KMS-11 (cell line): ENCODE results near the gene LCN9.

Experiments used
- H2AFZ ChIP-seq: fragments of 200-600 bp; sonication (generic); 2 replicates; pipeline ENCODE4 v1.6.1; 2016; ENCODE audit warnings: antibody characterized with exemption, mixed run types, low read depth
- H3K27ac ChIP-seq: fragments of 200-600 bp; sonication (generic); 2 replicates; pipeline ENCODE4 v1.6.1; 2016; ENCODE audit warnings: mild to moderate bottlenecking, mixed run types
- H3K27me3 ChIP-seq: fragments of 200-600 bp; sonication (generic); 2 replicates; pipeline ENCODE4 v1.6.1; 2017; ENCODE audit warnings: mild to moderate bottlenecking, low read depth, mixed run types, moderate library complexity; ENCODE audit not compliant: insufficient read depth
- H3K36me3 ChIP-seq: fragments of 200-600 bp; sonication (generic); 2 replicates; pipeline ENCODE4 v1.6.1; 2017; ENCODE audit warnings: mild to moderate bottlenecking, mixed run types; ENCODE audit not compliant: insufficient read depth
- H3K4me1 ChIP-seq: fragments of 200-600 bp; sonication (generic); 2 replicates; pipeline ENCODE4 v1.6.1; 2016; ENCODE audit warnings: mild to moderate bottlenecking, low read depth, mixed run types; ENCODE audit not compliant: poor library complexity, severe bottlenecking
- H3K4me2 ChIP-seq: fragments of 200-600 bp; sonication (generic); 2 replicates; pipeline ENCODE4 v1.7.0; 2016; ENCODE audit warnings: mild to moderate bottlenecking, mixed run types
- H3K4me3 ChIP-seq: fragments of 200-600 bp; sonication (generic); IDR thresholded peaks from 2 replicates; pipeline ENCODE4 v1.6.1; 2017; ENCODE audit warnings: low read depth, low read length, mixed read lengths; ENCODE audit not compliant: insufficient read depth
- H3K79me2 ChIP-seq: fragments of 200-600 bp; sonication (generic); 2 replicates; pipeline ENCODE4 v1.6.1; 2016; ENCODE audit warnings: low read depth, mixed run types; ENCODE audit not compliant: insufficient read depth
- H3K9ac ChIP-seq: fragments of 200-600 bp; sonication (generic); 2 replicates; pipeline ENCODE4 v1.6.1; 2016; ENCODE audit warnings: mild to moderate bottlenecking, mixed run types
- H4K20me1 ChIP-seq: fragments of 200-600 bp; sonication (generic); 2 replicates; pipeline ENCODE4 v1.6.1; 2016; ENCODE audit warnings: mild to moderate bottlenecking, mixed run types; ENCODE audit not compliant: insufficient read depth
- TF ChIP-seq, protein P1 (sequence below): fragments of 200-600 bp; sonication (generic); conservative IDR thresholded peaks from 2 replicates; pipeline ENCODE4 v1.6.1; 2017; ENCODE audit warnings: low read depth, mild to moderate bottlenecking, antibody characterized with exemption, low read length, moderate library complexity, mixed read lengths

LCN9 gene

DNA sequence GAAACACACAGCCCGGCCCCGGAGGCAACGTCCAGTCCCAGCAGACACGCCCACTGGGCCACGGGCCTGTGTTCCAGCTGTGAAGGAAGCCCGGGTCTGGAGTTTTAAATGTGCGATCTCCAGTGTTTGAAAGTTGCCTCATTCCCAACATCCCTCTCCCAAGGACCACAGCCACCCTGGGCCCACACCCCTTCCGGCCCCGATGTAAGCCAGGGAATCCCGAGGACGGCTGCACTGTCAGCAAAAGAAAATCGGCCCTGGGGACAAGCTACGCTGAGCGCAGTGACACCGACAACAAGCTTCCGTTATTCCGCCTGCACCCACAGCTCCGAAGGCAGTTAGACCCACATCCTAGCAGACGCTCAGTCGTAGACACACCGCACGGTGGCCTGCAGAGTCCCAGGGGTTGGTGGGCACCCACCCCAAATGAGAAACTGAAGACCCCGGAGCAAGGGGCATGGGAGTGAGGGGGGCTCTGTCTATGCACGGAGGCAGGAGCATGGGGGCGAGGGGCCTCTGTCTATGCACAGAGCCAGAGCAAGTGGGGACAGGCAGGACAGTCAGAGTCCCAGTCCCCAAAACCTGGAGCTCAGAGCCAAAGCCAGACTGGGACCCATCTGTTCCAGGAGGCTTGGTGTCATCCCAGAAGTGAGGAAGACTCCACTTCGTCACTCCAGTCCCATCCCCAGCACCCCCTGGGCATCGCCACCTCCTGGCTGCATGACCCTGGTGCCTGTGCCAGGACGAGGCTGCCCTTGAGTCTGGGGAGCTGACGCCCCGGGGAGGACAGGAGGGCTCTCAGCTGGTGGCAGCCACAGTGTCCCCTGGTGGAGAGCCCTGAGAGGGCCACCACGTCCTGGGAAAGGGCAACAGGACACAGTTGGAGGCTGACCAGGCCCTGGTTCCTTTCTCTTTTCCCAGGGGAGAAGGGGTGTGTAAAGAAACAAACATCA, 47.2 kb upstream of the LCN9 start:
- H3K9ac ChIP-seq, result no peak overlapping the region
- H3K36me3 ChIP-seq, result no peaks in the 10 kb centered on the region
- TF ChIP-seq, protein P1, sequence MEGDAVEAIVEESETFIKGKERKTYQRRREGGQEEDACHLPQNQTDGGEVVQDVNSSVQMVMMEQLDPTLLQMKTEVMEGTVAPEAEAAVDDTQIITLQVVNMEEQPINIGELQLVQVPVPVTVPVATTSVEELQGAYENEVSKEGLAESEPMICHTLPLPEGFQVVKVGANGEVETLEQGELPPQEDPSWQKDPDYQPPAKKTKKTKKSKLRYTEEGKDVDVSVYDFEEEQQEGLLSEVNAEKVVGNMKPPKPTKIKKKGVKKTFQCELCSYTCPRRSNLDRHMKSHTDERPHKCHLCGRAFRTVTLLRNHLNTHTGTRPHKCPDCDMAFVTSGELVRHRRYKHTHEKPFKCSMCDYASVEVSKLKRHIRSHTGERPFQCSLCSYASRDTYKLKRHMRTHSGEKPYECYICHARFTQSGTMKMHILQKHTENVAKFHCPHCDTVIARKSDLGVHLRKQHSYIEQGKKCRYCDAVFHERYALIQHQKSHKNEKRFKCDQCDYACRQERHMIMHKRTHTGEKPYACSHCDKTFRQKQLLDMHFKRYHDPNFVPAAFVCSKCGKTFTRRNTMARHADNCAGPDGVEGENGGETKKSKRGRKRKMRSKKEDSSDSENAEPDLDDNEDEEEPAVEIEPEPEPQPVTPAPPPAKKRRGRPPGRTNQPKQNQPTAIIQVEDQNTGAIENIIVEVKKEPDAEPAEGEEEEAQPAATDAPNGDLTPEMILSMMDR, result no peak
- H3K27me3 ChIP-seq, result peaks cover 44% of the 10 kb centered on the region; the same call in 1 of the 2 replicates
- no peaks in the 10 kb centered on the region for H4K20me1 ChIP-seq
- no peaks in the 10 kb centered on the region for H3K79me2 ChIP-seq
- H2AFZ ChIP-seq, result no peak overlapping the region
- no peak overlapping the region for H3K4me3 ChIP-seq
- H3K27ac ChIP-seq, result no peak overlapping the region
- no peak overlapping the region for H3K4me2 ChIP-seq
- no peaks in the 10 kb centered on the region for H3K4me1 ChIP-seq

DNA sequence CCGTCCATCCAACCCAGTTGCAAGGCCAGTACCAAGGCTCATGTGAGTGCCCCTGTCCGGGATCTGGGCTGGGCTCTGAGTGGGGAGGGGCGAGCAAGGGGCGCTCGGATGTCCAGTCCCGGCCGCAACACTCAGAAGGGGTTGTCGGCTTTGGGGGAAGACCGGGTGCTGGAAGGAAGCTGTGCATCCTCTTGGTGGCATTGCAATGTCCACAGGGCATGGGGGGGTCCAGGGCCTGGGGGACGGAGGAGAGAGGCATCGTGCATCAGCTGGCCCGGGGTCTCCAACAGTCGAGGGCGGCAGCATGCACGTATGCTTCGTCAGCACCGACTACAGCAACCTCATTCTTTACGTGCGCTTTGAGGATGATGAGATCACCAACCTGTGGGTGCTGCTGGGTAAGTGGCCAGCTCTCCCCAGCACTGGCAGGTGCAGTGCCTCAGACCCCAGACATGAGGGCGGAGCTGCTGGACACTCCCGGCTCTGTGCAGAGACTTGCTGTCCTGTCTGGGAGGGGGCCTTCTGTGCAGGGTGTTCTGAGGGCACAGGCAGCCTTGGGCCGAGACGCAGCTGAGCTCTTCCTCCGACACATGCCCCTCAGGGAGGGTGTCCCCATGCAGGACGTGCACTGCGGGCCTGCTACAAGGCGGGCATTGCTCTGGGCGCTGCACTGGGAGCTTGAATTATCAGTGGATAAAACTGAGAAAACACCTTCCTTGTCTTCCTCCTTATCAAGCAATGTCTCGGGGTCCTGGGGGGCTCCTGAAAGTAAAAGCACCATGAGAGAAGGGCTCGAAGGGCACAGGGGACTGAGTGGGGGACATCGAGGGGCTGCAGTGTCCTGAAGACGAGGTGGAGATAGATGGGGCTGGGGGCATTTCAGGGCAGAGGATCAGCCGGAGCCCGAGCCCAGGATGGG, 46.2 kb upstream of the LCN9 start:
- H3K4me3 ChIP-seq, result no peak overlapping the region
- peaks cover 53% of the 10 kb centered on the region; the same call in 1 of the 2 replicates for H3K27me3 ChIP-seq
- no peaks in the 10 kb centered on the region for H3K79me2 ChIP-seq
- no peak overlapping the region for H2AFZ ChIP-seq
- no peaks in the 10 kb centered on the region for H4K20me1 ChIP-seq
- no peak overlapping the region for H3K9ac ChIP-seq
- H3K36me3 ChIP-seq, result no peaks in the 10 kb centered on the region
- H3K4me2 ChIP-seq, result no peak overlapping the region
- no peaks in the 10 kb centered on the region for H3K4me1 ChIP-seq
- TF ChIP-seq, protein P1, result no peak
- H3K27ac ChIP-seq, result no peak overlapping the region

DNA sequence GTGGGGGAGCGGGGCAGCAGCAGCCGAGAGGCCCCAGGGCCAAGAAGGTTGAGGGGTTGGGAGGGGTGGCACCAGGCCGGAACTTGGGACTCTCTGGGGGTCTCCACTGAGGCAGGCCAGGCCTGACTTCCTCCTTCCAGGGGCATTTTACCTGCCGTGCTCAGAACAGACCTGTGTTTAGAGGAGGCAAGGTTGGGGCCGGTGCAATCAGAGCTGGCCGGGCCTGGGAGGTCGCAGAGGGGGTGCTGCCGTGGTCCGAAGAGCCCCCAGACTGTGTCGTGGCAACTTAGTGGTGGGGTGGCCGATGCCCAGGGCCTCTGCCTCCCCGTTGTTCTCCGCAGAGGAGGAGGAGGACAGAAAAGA, 45.6 kb upstream of the LCN9 start:
- Histone ChIP-seq H3K27ac (no peak overlapping the region), H3K4me1 (no peaks in the 10 kb centered on the region), H4K20me1 (no peaks in the 10 kb centered on the region), H3K36me3 (no peaks in the 10 kb centered on the region), H3K79me2 (no peaks in the 10 kb centered on the region), H3K4me2 (no peak overlapping the region), H3K27me3 (peaks cover 56% of the 10 kb centered on the region; the same call in 1 of the 2 replicates), H3K4me3 (no peak overlapping the region), H3K9ac (no peak overlapping the region), H2AFZ (no peak overlapping the region)
- TF ChIP-seq, protein P1, result no peak

DNA sequence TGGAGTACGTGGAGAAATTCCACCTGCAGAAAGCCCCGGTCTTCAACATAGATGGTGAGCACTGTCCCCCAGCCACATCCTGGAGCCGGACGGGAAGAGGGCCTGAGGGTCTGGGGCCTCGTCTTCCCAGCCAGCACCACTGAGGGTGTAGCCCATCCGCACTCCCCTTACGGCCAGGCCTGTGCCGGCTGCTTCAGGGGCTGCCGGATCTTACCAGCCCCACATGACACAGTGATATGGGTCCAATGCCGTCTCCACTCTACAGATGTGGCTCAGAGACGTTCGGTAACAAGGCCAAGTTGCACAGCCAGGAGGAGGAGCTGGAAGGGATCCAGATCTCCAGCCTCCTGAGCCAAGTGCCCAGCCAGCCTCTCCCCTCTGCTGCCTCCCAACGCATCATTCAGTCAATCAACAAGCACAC, 45.1 kb upstream of the LCN9 start:
- Histone ChIP-seq H2AFZ (no peak overlapping the region), H3K27ac (no peak overlapping the region), H3K79me2 (no peaks in the 10 kb centered on the region), H3K27me3 (peaks cover 56% of the 10 kb centered on the region; the same call in 1 of the 2 replicates), H4K20me1 (no peaks in the 10 kb centered on the region), H3K36me3 (no peaks in the 10 kb centered on the region), H3K4me3 (no peak overlapping the region), H3K4me2 (no peak overlapping the region), H3K9ac (no peak overlapping the region), H3K4me1 (no peaks in the 10 kb centered on the region)
- TF ChIP-seq, protein P1, result no peak
